MM.1S (cell line): ENCODE data around the gene NDUFAB1.

Experiments used
- DNase-seq: peaks from one replicate; pipeline ENCODE4 v3.0.0-alpha.2; 2015
- H2AFZ ChIP-seq: fragments of 300-600 bp; sonication (generic); 2 replicates; pipeline ENCODE4 v1.6.0; 2016; ENCODE audit warnings: antibody characterized with exemption, low read length
- H3F3A ChIP-seq: fragments of 300-600 bp; sonication (generic); 2 replicates; pipeline ENCODE4 v1.6.1; 2016; ENCODE audit warnings: mild to moderate bottlenecking, antibody characterized with exemption, low read length, moderate library complexity, mixed read lengths; ENCODE audit not compliant: insufficient read depth
- H3K27ac ChIP-seq: fragments of 300-600 bp; sonication (generic); 2 replicates; pipeline ENCODE4 v1.5.1; 2016; ENCODE audit warnings: mild to moderate bottlenecking, low read length
- H3K27me3 ChIP-seq: fragments of 300-600 bp; sonication (generic); replicated peaks from 2 replicates; pipeline ENCODE4 v1.6.0; 2016; ENCODE audit warnings: low read length; ENCODE audit not compliant: insufficient read depth
- H3K36me3 ChIP-seq: fragments of 300-600 bp; sonication (generic); replicated peaks from 2 replicates; pipeline ENCODE4 v1.6.1; 2016; ENCODE audit warnings: mild to moderate bottlenecking, low read length, mixed read lengths; ENCODE audit not compliant: insufficient read depth
- H3K4me1 ChIP-seq: fragments of 300-600 bp; sonication (generic); 2 replicates; pipeline ENCODE4 v1.6.1; 2016; ENCODE audit warnings: low read length, mixed read lengths
- H3K4me2 ChIP-seq: fragments of 300-600 bp; sonication (generic); 2 replicates; pipeline ENCODE4 v1.6.0; 2016; ENCODE audit warnings: low read depth, low read length
- H3K4me3 ChIP-seq: fragments of 300-600 bp; sonication (generic); 2 replicates; pipeline ENCODE4 v1.5.1; 2016; ENCODE audit warnings: low read length, mixed read lengths
- H3K79me2 ChIP-seq: fragments of 300-600 bp; sonication (generic); 2 replicates; pipeline ENCODE4 v1.6.1; 2016; ENCODE audit warnings: mixed run types, low read length, mixed read lengths
- H3K9ac ChIP-seq: fragments of 300-600 bp; sonication (generic); 2 replicates; pipeline ENCODE4 v1.6.1; 2016; ENCODE audit warnings: low read length, mixed read lengths
- H3K9me2 ChIP-seq: fragments of 300-600 bp; sonication (generic); replicated peaks from 2 replicates; pipeline ENCODE4 v1.6.1; 2016; ENCODE audit warnings: mild to moderate bottlenecking, low read length, mixed read lengths; ENCODE audit not compliant: insufficient read depth
- H3K9me3 ChIP-seq: fragments of 300-600 bp; sonication (generic); replicated peaks from 2 replicates; pipeline ENCODE4 v1.6.1; 2016; ENCODE audit warnings: mild to moderate bottlenecking, low read length, mixed read lengths; ENCODE audit not compliant: insufficient read depth
- H4K20me1 ChIP-seq: fragments of 300-600 bp; sonication (generic); 2 replicates; pipeline ENCODE4 v1.6.1; 2016; ENCODE audit warnings: mild to moderate bottlenecking, low read length, moderate library complexity, mixed read lengths; ENCODE audit not compliant: insufficient read depth
- EZH2 ChIP-seq: fragments of 300-600 bp; sonication (generic); optimal IDR thresholded peaks from 2 replicates; pipeline ENCODE3; 2017; ENCODE audit warnings: low read depth, mild to moderate bottlenecking, antibody characterized with exemption, low read length, mixed read lengths
- EZH2phosphoT487 ChIP-seq: fragments of 300-600 bp; sonication (generic); IDR thresholded peaks from 2 replicates; pipeline ENCODE4 v1.6.1; 2018; ENCODE audit warnings: antibody characterized with exemption, low read length
- TF ChIP-seq, protein P1 (sequence below): fragments of 300-600 bp; sonication (generic); IDR thresholded peaks from 2 replicates; pipeline ENCODE4 v1.5.1; 2016; ENCODE audit warnings: antibody characterized with exemption, low read length, mixed read lengths

Gene NDUFAB1

DNA sequence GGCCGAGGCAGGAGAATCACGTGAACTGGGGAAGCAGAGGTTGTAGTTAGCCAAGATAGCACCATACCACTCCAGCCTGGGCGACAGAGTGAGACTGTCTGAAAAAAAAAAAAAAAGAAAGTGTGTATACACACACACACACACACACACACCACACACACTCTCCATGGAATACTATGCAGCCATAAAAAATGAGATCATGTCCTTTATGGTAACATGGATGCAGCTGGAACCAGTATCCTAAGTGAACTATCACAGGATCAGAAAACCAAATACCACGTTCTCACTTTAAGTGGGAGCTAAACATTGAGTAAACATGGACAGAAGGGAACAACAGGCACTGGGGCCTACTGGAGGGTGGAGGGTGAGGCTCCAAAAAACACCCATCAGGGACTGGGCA is 16.7 kb downstream of the NDUFAB1 start:
- peaks cover 12% of the 10 kb centered on the region for H3K36me3 ChIP-seq

DNA sequence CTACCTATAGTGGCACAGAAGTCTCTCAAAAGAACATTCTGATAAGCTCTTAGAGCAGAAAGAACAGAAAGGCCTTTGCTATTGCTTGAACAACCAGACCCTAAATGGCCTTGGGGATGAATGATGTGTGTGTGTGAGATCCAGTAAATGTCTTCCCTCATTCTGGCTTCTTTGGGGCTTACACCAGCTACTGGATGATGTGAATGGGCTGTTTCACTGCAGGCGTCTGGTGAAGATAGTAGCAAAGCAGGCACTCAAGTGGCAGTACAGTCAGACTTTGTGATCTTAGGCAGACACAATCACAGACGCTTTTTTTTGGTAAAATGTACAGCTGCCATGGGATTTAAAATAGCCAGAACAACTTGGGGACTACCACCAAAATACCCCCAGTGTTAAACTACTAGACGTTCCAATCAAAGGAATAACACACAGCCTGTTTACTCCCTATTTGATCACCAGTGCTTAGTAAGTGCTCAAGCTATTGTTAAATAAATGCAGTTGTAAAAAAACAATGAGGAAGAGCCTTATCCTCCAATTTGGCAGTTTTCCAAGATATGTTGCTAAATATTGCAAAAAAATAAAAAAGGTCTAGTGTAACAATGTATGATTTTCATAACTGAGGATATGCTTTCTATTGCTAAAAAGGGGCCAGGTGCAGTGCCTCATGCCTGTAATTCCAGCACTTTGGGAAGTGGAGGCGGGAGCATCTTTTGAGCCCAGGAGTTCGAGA is 17.9 kb downstream of the NDUFAB1 start:
- no peak overlapping the region for H3K9ac ChIP-seq
- no peak for DNase-seq
- H3K4me3 ChIP-seq, result no peak overlapping the region
- TF ChIP-seq EZH2, result no peak
- no peak for TF ChIP-seq EZH2phosphoT487
- TF ChIP-seq, protein P1, sequence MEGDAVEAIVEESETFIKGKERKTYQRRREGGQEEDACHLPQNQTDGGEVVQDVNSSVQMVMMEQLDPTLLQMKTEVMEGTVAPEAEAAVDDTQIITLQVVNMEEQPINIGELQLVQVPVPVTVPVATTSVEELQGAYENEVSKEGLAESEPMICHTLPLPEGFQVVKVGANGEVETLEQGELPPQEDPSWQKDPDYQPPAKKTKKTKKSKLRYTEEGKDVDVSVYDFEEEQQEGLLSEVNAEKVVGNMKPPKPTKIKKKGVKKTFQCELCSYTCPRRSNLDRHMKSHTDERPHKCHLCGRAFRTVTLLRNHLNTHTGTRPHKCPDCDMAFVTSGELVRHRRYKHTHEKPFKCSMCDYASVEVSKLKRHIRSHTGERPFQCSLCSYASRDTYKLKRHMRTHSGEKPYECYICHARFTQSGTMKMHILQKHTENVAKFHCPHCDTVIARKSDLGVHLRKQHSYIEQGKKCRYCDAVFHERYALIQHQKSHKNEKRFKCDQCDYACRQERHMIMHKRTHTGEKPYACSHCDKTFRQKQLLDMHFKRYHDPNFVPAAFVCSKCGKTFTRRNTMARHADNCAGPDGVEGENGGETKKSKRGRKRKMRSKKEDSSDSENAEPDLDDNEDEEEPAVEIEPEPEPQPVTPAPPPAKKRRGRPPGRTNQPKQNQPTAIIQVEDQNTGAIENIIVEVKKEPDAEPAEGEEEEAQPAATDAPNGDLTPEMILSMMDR, result no peak
- H3K79me2 ChIP-seq, result no peaks in the 10 kb centered on the region
- H3K36me3 ChIP-seq, result peaks cover 11% of the 10 kb centered on the region; the same call in 1 of the 2 replicates
- no peaks in the 10 kb centered on the region for H3K4me1 ChIP-seq
- no peaks in the 10 kb centered on the region for H3K27me3 ChIP-seq
- H3K4me2 ChIP-seq, result no peak overlapping the region
- H2AFZ ChIP-seq, result no peak overlapping the region
- H4K20me1 ChIP-seq, result no peaks in the 10 kb centered on the region
- no peaks in the 10 kb centered on the region for H3K9me2 ChIP-seq
- no peaks in the 10 kb centered on the region for H3K9me3 ChIP-seq
- H3K27ac ChIP-seq, result no peak overlapping the region
- H3F3A ChIP-seq, result no peaks in the 10 kb centered on the region

More for the DNA sequence above, 16.7 kb downstream of the NDUFAB1 start:
- TF ChIP-seq, protein P1, result no peak
- TF ChIP-seq EZH2phosphoT487, result no peak
- no peak for TF ChIP-seq EZH2
- no peaks in the 10 kb centered on the region for H3K9me3 ChIP-seq
- H3K79me2 ChIP-seq, result no peaks in the 10 kb centered on the region
- no peaks in the 10 kb centered on the region for H3F3A ChIP-seq
- H3K9ac ChIP-seq, result no peak overlapping the region
- H4K20me1 ChIP-seq, result no peaks in the 10 kb centered on the region
- H3K4me3 ChIP-seq, result no peak overlapping the region
- H2AFZ ChIP-seq, result no peak overlapping the region
- no peaks in the 10 kb centered on the region for H3K27me3 ChIP-seq
- no peak overlapping the region for H3K4me2 ChIP-seq
- no peaks in the 10 kb centered on the region for H3K9me2 ChIP-seq
- H3K4me1 ChIP-seq, result no peaks in the 10 kb centered on the region
- no peak overlapping the region for H3K27ac ChIP-seq
- no peak for DNase-seq

DNA sequence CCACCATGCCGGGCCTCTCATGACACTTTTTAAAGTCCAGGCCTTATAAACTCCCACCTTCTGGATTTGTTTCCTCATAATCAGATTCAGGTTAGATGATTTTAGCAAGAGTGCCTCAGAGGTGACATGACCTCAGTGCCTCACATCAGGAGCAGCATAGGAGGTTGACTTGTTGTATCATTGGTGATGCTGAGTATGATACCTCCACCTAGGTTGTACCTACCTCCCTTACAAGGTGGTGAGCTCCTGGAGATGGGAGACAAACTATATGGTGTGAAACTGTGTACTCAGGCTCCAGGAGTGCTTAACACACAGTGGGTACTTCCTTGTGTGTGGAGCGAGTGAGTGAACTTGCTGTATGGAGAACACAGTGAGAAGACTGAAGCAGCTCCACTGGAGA is 18.6 kb downstream of the NDUFAB1 start:
- peaks cover 11% of the 10 kb centered on the region; the same call in 1 of the 2 replicates for H3K36me3 ChIP-seq
- no peak overlapping the region for H3K4me3 ChIP-seq

More for the DNA sequence above, 18.6 kb downstream of the NDUFAB1 start:
- Histone ChIP-seq H3K27me3 (no peaks in the 10 kb centered on the region), H2AFZ (no peak overlapping the region), H3K9me3 (no peaks in the 10 kb centered on the region), H3K9me2 (no peaks in the 10 kb centered on the region), H3K79me2 (no peaks in the 10 kb centered on the region), H3K9ac (no peak overlapping the region), H3K27ac (no peak overlapping the region), H4K20me1 (no peaks in the 10 kb centered on the region), H3K4me2 (no peak overlapping the region), H3K4me1 (no peaks in the 10 kb centered on the region), H3F3A (no peaks in the 10 kb centered on the region)
- TF ChIP-seq, protein P1, result no peak
- TF ChIP-seq EZH2phosphoT487, result no peak
- TF ChIP-seq EZH2, result no peak
- DNase-seq, result no peak
